HG03064 (cell line): ENCODE results near the gene DSCAML1.

Source experiments
- ATAC-seq: cut with Tn5 transposase; IDR thresholded peaks from one replicate; pipeline ENCODE4 v1.9.1; 2021; ENCODE audit warnings: low read depth; ENCODE audit not compliant: unreplicated experiment

Gene DSCAML1

DNA sequence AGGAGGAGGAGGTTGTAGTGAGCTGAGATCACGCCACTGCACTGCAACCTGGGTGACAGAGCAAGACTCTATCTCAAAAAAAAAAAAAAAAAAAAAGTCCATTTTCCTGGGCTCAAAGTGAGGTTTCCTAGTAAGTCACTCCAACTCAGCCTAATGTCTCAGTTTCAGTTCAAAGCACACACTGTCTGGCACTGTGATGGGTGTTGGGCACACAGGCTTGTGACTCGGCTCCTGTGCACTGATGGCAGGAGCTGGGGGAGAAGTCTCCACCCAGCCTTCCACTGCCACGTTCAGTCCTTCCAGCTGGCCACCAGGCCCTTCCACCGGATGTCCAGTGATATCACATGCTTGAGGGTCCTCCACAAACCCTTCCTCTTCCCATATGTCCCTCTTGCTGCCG, 283.4 kb downstream of the DSCAML1 start:
- no peak for ATAC-seq

DNA sequence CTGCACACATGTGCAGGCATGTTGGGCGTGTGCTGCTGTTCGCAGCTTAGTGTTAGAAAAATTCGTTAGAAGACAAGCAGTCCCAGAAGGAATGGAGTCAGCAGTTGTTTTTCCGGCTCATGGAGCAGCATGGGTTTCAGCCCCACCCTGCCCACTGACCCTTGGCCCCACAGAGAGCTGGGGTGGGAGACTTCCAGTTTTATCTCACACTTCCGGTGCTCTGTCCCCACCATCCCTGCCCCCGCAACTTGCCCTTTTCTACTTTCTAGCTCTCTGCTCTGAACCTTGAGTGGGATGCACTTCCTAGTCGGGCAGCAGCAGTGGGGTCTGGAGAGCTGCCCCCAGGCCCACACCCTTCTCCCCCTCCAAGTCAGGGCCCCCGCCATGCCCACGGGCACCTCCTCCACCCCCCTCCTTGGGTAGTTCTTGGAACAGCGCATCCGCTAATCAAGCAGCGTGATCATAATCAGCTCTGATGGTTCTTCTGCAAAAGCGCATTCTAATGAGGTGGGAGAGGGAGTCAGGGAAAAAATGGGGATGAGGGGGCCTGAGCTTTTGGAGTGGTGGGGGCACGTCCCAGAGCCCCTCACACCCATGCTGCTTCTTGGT, 285.0 kb downstream of the DSCAML1 start:
- ATAC-seq: no peak

DNA sequence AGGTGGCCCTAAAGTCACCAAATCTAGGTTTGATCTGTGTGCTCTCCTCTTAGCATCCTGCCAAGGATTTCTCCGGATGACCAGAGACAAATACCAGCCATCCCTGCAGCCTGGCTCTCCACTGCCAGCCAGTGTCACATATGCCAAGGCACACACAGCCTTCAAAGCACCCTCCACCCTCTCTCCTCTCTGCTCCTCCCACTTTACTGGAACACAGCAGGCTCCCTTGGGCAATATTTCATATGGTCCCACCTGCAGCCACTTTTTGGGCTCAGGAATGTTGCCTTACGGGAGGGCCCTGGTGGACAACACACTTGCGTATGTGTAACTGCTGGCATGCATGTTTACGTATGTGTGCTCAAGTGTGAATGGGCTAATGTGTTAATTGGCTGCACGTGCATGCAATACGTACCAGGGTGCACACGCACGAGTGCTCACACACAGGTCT, 285.5 kb downstream of the DSCAML1 start:
- ATAC-seq: no peak

DNA sequence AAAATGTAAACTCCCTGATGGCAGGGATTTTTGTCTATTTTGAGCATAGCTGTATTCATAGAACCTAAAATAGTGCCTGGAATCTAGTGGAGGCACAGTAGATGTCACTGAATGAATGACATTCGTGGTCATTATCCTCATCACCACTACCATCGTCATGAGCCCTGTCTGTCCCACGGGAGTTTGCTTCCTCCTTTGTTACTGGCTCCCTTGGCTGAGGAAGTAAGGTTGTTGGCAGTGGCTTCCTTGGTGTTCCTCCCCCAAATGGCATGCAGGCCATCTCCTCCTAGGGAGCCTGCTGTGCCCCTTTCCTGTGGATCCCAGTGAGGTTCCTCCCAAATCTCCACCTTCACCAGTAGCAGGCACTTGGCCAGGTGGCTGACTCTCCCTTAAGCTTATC, 286.4 kb downstream of the DSCAML1 start:
- no peak for ATAC-seq

DNA sequence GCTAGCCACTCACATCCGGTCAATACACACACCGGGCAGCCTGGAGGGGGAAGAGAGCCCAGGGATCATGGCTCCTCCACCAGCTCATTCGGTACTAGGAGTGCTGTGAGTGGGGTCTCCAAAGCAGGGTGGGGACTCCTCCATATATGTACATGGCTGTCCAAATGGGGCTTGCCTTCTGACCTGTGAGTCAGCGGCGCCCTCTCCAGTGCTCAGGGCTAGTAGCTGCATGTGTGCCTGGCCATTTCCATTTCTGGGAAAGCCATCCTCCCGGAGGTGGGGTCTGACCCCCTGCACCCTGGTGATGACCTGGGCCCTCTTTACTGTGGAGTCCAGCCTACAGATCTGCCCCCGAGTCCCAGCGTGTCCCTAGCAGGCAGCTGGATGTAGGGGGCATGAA, 287.5 kb downstream of the DSCAML1 start:
- no peak for ATAC-seq

DNA sequence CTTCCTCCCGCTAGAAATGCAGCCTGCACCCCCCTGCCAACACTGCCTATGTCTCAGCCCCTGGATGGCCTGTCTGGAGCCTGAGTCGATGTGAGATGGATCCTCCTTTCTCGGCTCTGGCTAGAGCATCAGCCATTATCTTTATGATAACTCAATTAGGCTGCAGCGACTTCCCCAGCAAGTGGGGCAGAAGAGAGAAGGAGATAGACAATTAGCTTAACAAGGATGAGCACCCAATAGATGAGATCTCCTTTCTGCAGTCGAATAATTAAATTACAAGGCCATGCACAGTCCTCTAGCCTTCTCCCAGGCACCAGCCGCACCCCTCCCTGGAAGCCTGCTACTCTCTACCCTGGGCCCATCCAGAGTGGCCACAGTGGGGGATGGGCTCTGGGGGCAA, 290.0 kb downstream of the DSCAML1 start:
- ATAC-seq: no peak

DNA sequence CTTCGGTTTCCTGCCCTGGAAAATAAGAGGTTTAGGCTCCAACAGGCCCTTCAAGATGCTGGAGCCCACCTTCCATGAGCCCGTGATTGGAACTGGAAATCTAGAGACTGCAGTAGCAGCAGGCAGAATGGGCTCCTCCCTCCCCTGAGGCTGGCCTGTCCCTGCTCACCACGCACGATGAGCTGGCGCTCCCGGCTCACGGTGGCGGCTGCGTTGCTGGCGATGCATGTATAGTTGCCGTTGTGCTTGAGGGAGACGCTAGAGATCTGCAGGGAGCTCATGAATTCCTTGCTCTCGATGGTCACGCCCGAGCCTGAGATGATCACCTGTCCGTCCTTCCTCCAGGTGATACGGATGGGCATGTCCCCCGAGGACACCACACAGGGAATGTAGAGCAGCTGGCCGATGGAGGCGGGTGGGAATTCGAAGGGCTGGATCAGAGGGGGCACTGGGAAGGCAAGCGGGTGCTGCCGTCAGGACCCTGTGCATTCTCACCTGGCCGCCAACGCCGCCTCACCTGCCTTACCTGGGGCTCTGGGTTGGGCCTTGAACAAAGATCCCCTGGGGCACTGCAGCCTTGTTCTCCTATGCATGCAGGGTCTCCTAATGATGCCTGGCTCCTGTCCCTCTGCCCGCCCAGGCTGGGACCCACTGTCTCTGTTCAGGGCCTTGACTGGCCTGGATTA, 291.6 kb downstream of the DSCAML1 start:
- no peak for ATAC-seq

DNA sequence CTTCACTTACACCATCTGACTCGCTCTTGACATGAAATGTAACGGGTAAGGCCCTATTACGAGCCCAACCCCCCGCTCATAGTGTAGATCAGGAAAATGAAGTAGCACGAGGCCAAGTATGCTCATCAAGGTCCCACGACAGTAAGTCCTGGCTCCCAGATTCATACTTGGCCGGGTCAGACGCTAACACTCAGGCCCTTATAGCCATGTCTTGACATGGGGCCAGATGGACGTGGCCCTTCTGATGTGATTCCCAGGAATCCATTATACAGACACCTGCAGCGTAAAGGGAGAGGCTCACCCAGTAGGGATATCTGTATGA, 294.3 kb downstream of the DSCAML1 start:
- no peak for ATAC-seq

DNA sequence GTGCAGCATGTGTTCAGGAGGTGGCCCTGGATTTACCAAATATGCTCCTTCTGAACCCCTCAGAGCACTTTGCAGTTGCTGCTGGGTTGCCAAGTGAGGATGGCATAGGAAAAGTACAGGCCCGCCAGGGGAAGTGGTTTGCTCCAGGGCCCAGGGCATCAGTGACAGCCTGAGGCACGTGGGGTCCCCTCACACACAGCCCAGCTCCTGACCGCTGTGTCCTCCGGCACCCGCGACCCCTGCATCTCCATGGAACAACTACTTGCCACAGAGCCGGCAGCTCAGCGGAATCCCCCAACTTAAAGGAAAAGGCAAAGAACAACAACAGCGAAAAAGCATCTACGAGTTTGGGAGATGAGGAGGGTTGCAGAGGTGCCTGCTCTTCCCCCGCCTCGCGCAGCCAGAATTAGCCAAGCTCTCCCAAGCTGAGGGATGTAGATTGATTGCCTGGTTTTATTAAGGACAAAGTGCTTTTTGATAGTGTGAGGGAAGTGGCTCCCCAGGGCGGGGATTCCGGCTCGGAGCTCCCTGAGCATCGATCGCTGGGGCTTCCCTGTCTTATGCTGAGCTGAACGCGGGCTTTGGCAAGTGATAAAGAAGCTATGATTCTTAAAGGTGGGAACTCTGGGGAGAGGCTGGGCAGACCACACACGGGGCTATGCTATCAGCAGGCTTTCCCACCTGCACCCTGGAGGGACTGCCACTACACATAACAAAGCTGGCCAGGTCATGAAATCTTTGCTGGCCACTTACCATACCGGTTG, 294.8 kb downstream of the DSCAML1 start:
- no peak for ATAC-seq

DNA sequence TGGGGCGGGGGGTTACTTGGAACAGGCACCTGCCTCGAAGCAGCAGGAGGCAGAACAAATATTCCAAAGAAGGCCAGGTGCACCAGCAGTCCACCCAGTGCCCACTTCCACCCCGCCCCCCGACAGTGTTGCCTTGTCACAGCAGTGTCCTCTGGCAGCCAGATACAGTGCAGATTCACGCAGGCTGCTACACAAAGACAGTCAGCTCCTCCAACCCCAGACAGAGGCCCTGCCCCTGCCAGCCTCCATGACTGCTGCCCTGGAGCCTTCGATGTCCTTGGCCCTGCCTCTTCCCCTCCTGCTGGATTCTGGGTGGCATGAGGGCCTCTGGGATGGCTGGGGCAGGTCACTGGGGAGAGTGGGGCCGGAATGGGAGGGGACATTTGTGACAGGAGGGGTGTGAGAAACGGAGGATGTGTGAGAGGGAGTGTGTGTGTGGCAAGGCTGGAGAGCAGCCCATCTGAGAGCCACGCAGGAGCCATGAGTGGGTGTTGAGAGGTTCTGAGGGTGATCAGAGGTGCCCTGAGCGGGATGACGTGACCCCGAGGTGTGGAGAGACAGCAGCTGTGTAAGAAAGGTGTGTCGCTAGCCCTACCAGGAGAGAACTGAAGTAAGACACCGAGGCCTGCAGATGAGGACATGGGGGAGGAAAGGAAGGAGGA, 295.6 kb downstream of the DSCAML1 start:
- no peak for ATAC-seq

DNA sequence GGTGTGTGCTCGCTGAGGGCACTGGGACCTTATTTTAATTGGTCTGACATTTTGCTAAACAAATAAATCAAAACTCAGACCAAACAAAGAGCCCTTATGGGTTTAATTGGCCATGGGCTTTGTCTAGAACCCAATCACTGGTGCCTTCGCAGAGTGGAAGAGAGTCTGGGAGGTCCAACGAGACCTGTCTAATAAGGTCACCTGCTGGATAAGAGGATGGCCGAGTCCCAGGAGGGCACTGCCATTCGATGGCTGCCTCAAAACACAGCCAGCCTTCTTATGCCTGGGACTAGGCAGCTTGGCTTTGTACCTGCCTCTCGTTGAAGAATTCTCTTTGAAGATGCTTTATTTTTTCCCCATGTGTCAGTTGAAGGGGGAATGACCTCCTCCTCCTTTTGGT, 298.2 kb downstream of the DSCAML1 start:
- no peak for ATAC-seq

DNA sequence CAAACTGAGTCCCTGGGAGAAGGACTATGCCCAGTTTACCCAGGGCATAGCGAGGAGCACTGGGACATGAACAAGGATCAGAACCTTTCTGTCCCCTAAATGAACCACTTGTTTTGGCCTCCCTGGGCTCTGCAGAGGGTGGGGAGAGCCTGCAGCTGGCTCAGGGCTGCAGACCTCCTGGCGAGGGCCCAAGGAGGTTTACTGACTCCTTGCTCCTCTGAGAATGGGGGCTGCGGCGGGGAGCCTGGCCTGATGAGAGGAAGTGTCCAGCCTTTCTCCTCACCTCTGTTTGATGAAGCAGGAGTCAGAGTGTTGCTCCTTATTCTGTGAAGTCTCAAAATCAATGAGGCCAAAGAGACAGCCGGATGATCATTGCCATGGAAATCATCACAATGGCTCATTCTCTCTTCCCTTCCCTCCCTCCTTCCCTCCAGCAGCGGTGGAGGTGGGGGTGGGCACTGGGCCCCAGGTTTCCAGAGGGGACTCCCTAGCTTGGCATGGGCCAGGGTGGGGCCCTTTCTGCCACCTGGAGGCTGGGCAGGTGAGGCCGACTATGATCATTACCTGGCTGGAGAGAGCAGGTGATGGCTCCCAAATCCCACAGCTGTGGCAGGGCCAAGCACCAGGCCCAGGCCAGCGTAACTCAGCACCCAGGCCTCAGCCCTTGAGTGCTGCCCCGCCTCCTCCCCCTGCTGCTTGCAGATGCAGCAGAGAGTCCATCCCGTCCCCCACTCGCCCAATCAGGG, 299.6 kb downstream of the DSCAML1 start:
- ATAC-seq: no peak

DNA sequence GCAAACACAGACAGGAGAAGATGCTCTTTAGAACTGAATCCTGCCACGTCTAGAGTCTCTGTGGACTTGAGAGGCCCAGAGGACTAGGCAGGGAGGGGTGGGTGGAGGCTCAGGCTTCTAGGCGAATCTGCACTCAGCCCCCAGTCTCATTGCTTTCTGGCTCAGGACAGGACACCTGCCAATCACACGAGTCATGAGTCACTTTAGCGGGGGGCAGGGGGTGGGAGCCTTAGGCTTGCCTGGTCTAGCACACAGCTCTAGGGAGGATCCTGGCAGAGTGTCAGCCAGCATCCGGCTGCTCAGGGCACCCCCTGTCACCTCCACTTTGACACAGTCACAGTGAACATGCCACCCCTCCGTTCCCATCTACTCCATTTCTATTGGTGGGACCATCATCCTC, 301.7 kb downstream of the DSCAML1 start:
- no peak for ATAC-seq

DNA sequence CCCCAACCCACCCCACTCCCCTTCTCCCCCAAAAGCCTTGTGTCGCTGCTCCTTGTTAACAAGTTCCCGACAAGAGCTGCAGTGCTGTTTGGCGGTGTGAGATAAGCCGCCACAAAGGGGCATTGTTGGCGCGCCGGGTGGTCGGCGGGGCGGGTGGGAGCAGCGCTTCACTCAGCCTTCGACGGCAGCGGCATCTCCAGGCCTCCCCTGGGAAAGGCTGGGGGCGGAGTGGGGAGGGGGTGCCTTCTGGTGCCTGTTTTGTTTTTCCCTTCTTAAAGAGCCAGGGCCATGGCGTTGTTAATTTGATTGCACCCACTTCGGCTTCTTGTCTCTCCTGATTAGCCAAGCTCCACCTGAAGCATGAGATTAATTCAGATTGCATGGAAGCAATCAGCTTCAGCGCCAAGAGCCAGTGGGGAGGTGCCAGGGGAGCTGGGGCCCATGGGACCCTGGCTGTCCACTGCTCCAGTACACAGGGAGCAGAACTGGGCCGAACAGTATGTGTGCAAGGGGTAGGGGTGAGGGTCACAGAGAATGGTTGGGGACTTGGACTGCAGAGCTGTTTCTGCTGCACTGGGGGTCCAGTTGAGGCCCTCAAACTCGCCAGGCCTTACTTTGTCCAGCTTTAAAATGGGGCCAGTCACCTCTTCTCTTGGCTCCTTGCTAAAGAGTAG, 304.3 kb downstream of the DSCAML1 start:
- ATAC-seq: no peak

DNA sequence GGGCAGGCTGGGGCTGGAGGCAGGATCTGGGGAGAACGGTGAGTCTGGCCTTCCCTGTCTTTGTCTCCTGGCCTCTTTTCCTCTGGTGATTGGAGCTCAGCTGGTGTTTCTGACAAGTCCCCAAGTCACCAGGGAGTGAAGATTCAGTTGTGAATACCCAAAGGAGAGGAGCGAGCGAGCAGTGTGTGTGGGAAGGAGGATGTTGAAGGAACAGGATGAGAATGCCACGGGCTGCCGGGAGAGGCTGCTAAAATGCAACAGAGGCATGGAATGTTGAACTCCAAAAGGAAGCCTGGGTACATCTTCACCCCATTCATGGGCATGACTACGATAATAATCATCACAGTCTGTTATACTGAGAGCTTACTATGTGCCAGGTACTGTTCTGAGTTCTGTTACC, 306.1 kb downstream of the DSCAML1 start:
- no peak for ATAC-seq

DNA sequence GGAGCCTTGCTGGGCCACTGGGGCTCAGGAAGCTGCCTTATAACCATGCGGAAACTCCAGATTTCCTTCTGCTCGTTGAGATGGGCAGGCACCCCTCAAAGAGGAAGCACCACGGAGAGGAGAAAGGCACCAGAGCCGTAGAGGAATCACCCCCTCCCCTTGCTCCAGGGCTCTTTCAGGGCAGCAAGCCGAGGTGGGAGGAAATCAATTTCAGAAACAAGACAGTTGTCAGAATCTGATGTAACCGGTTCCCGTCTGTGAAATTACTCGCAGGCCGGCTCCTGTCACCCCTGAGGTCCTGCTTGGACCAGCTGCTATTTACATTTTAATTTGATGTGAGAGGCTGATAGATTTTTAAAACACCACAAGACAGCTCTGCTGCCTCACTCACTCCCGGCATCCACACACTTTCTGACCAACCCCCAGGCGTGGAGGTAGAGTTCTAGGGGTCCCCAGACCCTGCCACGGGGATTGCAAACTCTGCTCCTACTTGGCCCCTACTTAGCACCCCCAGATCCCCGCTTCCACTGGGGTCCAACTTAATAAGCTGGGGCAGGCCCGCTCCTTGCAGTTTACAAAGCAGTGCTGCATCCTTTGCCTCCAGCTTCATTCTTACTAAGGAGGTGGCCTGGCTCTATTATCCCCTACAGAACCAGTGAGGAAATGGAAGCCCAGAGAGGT, 306.9 kb downstream of the DSCAML1 start:
- no peak for ATAC-seq

DNA sequence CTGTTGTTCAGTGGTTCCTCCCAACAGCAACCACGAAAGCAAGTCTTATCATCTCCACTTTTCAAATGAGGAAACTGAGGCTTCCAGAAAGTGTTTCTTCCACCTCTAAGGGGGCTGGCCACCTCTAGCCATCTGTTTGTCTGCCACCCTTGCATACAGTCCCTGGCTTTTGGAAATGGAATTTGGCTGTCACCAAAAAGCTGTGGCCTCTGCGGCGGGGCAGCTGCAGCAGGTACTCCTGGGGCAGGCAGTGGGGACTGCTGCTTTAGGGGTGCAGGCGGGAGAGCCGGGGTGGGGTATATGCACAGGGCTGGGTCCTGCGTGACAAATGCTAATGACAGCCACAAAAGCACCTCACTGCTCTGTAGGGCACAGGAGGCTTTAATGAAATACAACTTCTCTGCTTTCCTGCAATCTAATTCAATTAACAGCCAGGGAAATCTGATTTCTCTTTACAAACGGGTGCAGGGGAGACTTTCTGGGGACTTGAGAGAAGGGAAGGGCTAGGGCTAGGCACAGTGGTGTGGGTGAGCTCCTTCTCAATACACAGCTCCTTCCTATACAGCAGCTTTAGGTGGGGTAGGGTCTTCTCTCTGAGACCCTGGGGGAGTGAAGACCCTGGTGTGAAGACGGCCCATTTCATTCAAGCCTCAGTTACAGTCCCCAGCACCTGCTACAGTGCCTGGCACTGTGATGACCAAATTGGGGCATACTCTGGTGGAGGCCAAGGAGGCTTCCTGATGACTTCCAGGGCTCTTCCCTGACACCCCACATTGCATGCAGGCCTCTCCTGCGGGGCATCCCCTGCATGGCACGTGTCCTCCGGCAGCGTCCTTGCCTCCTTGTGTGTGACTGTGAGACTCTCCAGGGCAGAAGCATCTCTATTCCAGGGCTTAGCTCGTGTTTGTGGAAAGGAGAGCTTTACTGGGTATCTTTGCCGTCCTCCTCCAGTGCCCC, 307.7 kb downstream of the DSCAML1 start:
- ATAC-seq: no peak

DNA sequence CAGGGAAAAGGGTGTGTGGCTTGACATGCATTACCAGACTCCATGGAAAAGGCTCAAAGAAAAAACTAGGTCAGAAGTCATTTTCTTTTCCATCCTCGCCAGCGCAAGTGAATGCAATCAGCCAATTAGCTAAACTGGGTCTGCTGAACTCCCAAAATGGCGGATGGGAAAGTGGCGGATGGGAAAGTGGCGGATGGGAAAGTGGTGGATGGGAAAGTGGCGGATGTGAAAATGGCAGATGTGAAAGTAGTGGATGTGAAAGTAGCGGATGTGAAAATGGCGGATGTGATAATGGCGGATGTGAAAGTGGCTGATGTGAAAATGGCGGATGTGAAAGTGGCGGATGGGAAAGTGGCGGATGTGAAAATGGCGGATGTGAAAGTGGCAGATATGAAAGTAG, 311.0 kb downstream of the DSCAML1 start:
- no peak for ATAC-seq

DNA sequence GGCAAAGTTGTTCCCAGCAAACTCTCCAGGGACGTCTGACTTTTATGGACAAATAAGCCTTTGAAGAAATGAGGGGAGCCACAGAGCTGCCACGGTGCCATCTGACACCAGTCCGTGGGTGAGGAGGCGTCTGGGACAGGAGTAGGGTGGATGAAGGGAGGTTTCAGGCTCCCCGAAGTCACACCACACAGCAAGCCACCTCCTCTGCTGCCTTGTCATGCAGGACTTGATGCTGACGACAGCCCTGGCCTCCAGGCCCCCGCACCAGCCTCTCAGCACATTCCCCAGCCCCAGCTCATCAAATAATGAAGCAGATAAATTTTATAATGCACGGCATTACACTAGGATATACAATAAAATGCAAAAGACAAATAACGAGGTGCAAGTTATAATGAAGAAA, 312.9 kb downstream of the DSCAML1 start:
- no peak for ATAC-seq
